ENCODE data around the gene AKT1S1.

The AKT1S1 gene

DNA sequence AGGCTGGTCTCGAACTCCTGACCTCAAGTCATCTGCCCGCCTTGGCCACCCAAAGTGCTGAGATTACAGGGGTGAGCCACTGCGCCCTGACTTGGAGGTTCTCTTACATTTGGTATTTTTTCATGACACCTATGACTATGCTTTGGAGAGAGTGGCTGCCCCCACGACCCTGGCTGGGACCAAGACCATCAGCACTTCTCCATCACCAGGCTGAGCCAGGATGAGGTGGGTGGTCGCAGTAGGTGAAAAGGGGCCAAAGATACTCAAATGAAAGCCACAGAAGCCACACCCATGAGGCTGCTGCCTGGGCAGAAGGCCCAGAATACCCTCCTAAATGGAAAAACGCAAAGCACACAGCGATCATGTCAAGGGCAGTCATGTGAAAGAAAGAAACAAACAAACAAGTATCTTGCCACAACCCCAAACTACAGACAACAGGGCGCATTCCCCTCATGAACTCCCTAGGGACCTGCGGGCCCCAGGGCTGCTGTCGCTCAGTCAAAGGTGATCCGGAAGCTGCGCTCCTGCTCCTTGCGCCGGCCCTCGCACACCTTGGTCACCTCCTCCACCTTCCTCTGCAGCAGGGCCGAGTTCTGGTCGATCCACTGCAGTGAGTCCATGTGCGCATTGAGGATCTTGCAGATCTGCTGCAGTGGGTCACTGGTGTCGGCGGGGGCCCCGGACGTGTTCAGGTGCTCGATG, 30.7 kb upstream of the AKT1S1 start:
- DNase-seq = no peak

- DNase-seq = no peak
Measured at GRCh38 chr19:49906879-49907564, 29.9 kb upstream of the AKT1S1 start.

DNA sequence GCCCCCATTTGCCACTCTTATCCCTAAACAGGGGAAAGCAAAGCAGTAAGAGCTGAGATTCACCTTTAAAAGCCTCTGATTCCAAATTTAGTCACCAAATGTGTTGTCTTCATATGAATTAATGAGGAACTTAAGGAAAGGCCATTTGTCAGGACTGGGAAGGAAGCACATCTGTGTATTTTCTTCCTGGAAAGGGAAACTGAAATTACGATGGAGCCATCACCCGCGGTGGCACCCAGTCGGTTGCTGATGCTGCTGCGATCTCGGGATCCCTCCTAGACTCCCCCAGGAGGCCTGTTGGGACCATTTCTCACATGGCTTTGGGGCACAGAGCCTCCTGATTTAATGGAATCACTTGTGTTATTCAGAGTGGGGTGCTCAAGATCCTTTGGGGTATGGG, 27.0 kb upstream of the AKT1S1 start:
- no peak for DNase-seq

DNA sequence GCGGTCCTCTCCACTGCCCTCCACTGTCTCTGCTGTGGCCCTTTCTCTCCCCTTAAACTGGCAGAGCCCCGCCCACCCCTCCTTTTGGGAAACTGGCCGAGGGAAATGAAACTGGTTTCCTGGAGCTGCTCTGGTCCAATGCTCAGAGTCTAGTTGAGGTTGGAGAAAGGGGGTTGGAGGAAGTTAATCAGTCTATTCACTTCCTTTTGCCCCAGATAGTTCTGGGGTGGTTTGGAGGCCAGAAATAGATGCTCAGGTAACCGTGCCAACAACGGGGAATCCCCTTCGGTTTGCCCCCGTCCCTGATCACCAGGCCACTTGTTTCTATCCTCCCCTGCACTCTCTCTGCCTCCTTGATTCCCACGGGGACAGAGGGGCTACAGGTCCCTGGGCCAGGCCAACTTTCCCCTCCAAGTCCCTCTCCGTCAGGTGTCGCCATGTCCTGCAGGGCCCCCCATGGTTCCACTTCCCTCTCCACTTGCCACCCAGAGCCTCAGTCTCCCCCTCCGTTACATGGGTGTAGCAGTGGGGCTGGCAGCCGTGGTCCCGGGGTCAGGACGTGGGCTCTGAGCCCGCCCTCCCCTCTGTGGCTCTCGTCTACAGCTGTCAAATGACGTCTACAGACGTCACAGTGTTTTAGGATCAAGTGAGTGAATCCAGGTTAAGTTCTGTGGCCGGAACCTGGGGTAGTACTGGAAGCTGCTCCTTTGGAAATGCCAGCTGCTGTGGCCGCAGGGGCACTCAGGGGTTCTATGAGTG, 19.9 kb upstream of the AKT1S1 start, which contains the start of gene IL4I1:
Gene IL4I1, minus strand, starts transcription at position 25 of the 759 bp plus-strand sequence. CDS start 727 bp downstream, outside the sequence.
- DNase-seq = peak; percentile 50

- DNase-seq = no peak
Measured at GRCh38 chr19:49895566-49896297, 18.6 kb upstream of the AKT1S1 start.

GRCh38 chr19:49894879-49895565, 17.9 kb upstream of the AKT1S1 start:
- no peak for DNase-seq

- DNase-seq = no peak
Measured at GRCh38 chr19:49894011-49894664, 17.0 kb upstream of the AKT1S1 start.

- DNase-seq = no peak
Measured at GRCh38 chr19:49892716-49893115, 15.6 kb upstream of the AKT1S1 start.

GRCh38 chr19:49891393-49891792, 14.2 kb upstream of the AKT1S1 start:
- DNase-seq = no peak

DNA sequence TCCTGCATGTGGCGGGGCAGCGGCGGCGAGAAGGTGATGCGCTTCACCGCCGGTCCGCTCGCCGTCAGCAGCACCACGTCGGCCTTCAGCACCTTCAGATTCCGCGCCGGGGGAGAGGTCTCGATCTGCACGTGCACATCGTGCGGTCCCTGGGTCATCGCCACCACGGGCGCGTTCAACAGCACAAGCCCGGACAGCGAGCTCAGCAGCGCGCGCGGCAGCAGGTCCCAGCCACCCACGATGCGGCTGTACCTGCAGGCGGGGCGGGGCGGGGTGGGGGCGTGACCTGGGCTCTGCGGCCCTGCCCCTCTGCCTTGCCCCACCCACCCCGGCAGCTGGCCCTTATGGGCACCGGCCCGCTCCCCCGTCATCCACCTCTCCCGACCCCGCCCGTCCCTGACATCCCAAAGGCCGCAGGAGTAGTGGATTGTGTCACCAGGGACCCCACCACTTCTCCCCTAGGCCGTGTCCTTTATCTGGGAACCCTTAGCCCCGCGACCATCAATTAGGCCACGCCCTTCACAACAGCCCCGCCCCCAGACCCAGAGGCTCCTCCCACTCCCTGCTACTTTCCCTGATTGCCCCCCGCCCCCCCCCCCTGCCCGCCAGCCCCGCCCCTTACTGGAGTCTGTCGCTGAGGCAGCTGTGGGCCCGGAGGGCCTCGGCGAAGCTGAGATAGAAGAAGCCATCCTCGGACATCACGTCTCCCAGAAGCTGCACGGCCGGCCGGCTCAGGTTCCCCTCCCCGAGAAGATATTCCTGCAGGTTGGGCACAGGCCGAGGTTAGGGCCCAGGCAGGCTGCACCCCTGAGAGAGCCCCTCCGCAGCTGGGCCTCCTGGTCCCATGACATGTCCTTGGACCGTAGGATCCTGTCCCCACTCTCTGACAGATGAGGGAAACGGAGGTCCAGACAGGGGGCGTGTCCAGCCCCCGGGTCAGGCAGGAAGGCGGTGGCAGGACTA, 13.5 kb upstream of the AKT1S1 start:
- DNase-seq = peak; percentile 74

DNA sequence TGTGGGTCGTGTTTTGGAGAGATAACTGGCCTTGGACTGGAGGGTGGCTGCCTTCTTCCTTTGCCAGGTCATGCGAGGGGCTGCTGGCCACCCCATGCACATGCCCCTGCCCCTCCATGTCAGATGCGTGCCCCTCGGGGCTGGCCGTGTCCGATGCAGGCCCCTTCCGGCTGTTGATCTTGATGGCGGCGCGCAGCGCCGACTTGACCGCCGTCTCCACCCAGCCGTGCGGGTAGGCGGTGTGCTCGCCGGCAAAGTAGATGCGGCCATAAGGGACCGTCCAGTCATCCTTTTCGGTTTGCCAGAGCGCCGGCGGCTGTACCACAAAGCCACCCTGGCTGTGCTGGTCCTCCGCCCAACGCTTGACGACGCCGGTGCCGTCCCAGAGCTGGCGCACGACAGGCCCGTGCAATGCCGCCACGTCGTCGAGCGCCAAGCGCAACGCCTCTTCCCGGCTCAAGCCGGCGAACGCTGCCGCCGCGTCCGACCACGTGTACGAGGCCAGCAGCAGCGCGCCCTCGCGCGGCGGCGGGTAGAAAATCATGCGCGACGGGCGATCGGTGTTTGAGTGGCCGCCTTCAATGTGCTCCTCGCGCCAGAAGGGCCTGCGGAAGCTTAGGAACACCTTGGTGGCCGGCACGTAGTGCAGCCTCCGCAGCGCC, 12.7 kb upstream of the AKT1S1 start:
- peak; percentile 72 for DNase-seq

GRCh38 chr19:49889038-49889686, 12.0 kb upstream of the AKT1S1 start:
- DNase-seq = no peak

DNA sequence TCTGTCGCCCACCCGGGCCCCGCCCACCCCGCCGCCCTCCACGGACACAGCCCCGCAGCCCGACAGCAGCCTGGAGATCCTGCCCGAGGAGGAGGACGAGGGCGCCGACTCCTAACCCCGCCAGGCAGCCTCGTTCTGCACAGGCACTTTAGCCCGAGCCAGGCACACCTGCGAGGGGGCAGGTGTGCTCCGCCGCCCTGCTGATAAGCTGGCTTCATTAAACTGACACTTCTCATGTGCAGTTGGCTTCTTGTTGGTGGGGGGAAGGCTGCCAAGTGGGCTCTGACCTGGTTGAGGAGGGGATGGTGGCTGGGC, 11.3 kb upstream of the AKT1S1 start:
- no peak for DNase-seq

- no peak for DNase-seq
Measured at GRCh38 chr19:49887665-49888509, 10.7 kb upstream of the AKT1S1 start.

- no peak for DNase-seq
Measured at GRCh38 chr19:49887037-49887664, 10.0 kb upstream of the AKT1S1 start.

DNA sequence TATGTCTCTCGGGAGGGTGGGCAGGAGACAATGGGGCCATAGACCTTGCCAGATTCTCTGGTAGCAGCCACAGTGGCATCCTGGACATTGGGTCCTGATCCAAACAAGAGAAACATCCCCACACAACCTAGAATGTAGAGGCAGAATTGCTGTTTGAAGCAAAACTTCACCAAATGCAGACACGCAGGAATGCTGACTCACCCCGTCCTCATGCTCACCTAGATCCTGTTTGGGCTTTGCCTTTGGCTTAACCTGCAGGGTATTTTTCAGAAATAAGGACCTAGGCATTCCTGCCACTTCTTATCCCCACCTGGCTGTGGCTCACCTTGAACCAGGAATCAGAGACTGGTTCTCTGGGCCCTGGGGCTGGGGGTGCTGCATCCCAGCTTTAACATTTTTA, 7.6 kb upstream of the AKT1S1 start:
- no peak for DNase-seq

- no peak for DNase-seq
Measured at GRCh38 chr19:49884109-49884508, 7.0 kb upstream of the AKT1S1 start.

GRCh38 chr19:49883094-49883493, 5.9 kb upstream of the AKT1S1 start:
- no peak for DNase-seq
